DMS53 treated with DMSO at 0.1 percent for 48 hours (cell line): ENCODE measurements around the gene DOCK10.

Source experiments
- DNase-seq: peaks from one replicate; lab custom pipeline; 2025; ENCODE audit not compliant: unreplicated experiment; lab: John Stamatoyannopoulos, UW

Gene DOCK10

DNA sequence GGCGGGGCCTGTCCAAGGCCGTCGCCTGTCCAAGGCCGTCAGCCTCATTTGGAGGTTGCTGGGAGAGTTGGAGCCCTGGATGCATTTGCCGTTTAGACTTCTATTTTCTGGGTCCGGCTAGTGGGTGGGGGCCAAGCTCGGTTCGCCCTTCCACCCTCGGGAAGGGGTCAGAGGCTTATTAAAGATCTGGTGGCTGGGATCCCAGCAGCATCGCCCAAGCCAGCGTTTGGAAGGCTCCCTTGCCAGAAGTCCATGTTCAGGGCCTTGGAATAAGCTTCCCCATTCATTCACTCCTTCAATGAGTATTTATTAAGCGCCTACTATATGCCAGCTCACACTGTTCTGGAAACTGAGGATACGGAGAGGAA lies 516 bp upstream of the DOCK10 start:
- DNase-seq: no peak

DNA sequence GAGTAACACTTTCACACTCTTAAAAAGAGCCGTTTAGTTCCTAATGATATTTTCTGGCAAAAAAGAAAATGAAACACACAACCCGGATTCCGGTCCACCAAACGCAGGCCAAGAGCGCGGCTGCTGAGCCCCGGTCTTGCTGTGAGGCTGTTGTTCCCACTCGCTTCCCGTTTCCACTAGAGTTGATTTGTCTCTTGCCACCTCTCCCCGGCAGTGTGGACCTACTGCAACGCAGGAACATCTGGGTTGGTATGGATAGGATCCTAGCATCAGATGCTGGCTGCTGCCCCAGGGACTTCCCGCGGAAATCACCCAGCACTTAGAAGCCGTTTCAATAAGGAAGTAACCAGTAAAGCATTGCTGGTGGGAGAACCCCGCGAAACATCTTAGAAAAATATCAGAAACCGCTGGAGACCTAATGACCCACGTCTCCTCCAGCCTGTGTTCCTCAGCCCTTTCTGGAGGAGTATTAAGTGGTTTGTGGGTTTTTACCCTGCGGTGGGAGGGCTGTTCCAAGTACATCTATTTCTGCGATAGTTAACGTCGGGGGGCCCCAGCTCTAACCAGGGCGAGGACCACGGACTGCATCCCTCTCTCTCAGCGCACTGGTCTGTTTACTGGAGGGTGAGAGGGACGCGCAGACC lies 939 bp downstream of the DOCK10 start:
- no peak for DNase-seq

DNA sequence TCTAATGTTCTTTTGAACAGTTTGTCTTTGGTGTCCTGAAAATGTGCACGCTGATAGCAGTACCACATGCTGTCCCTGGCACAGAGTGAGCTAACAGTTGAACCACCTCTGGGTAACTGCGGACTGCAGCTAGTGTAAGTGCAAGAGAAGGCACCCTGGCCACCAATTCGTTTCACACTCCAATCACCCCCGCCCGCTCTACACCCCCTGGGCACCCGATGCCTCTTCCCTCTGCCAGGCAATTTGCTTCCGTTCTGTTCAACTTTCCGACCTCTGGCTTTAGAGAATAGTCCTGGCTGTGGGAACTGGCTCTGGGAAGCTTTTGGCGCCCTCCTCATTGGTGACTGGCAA lies 1.4 kb downstream of the DOCK10 start:
- no peak for DNase-seq

DNA sequence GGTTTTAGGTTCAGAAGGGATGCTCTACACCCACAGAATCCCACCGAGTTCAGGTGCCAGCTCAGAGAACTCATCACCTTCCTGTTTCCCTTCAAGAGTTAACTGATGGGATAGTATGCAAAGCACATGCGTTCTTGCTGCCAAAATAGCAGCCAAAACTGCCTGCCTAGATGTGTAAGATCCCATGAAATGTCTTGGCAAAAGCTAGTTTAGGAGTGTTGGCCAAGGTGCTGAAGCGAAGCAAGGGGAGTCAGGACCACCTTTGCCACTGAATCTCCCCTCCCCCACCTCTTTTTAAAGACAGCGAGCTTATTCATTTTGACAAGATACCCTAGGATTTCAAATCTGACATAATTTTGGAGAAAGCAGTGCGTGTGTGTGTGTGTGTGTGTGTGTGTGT lies 2.1 kb downstream of the DOCK10 start:
- DNase-seq: no peak

DNA sequence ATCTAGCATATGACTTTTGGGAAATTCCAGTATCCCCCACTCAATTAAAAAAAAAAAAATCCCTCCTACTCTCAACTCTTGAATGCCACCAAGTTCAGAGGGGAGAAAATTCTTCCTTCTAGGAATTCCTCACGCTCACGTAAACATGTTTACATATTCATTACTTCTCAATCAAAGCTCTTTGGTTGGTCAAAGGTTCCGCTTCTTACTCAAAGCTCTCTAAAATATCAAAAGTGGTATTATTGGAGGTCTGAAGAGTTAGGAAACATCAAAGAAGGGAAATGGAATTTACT lies 4.1 kb downstream of the DOCK10 start:
- no peak for DNase-seq

DNA sequence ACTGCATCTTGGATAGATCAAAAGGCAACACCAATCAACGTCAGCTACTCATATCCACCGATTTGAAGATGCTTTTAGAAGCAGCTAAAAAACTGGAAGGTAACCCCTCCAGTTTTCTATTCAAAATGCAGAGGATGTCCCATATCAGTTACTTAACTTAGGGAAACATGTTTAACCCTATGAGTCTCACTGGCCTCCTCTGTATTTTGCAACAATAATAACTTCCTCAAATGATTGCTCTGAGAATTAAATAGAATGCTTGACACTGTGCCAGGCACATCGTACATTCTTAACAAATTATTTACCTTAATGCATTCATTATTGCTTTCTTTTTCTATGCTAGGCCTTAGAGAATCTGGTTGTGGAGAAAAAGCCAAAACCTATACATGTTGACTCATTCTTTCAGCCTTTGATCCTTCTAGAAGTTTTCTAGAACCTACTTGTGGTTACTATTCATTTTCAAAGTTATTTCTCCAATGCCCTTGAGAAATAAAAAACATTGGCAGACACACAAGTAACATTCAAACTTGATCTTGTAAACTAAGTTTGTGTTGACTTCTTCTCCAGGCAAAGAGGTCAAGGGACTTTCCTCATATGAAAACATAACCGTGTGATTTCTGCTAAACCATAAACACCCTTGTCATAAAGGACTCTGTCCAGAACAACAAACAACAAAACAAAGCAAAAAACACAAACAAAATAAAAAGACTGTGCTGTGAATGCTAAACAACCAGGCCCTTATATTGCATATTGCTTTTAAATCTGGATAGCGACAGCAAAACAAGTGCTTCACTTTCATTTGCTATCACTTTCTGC lies 4.6 kb downstream of the DOCK10 start:
- no peak for DNase-seq

DNA sequence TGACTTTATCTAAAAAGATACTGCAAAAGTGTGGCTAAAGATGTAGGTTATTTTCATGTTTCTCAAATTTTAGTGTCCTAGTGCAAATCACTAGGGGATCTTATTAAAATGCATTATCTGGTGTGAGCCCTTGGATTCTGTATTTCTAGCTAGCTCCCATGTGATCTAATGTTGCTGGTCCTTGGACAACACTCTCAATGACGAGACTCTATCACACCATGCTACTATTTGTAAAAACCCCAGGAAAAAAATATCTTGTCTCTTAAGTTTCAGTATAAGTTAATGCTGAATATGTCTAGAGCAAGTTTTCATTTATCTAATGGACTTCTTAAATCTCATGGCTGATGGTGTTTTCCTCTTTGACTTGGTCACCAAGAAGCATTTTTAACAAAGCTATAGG lies 5.8 kb downstream of the DOCK10 start:
- DNase-seq: no peak

DNA sequence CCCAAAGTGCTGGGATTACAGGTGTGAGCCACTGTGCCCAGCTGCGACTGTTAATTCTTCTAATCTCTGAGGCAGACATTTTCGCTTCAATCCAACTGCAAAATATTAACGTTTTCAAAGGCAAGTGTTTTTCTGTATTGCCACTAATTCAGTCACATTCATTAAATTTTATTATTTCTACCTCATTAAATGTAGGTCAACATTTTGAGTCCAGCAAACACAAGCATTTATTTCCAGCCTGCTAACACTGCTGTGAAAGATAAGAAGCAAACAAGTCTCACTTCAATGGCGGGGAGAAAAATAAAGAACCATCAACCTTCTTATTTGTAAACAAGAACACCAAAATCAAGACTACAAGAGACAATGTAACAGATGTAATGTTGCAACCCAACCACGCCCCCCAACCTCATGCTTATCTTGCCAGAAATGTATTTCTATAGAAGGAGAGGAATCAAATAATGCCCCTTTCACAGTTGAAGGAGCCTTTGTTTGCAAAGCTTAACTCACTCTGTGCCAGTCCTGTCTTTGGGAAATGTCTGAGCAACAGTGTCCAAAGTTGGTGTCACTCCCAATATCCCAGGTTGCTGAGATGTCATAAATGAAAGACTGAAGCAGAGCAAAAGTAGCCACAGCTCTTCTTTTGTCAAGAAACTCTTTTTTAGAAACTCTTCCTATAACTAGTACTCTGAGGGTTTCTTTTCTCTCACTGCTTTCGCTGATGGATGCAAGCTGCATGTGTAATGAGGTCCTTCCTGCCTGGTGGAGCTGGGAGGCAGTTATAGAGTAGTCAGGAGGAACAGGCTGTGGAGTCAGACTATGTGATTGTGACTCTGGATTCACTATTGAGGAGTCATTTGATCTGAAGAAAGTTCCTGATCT lies 8.6 kb downstream of the DOCK10 start:
- DNase-seq: no peak

DNA sequence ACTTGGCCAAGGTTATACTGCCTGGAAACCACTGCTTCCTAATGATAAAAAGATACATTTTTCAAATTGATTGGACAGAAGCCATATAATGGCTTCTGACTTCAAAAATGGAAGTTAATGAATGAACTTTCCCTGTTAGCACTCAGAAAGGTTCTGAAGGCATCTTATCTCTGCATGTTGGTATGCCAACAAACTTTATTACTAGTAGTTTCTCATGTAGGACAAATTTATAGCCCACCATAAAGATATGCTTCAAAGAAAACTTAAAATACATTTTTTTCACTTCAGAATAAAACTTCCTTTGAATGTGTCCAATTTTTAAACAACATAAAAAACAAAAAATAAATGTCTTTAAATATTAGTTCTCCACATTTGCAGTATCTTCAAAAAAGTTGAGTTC lies 10.0 kb downstream of the DOCK10 start:
- DNase-seq: no peak

DNA sequence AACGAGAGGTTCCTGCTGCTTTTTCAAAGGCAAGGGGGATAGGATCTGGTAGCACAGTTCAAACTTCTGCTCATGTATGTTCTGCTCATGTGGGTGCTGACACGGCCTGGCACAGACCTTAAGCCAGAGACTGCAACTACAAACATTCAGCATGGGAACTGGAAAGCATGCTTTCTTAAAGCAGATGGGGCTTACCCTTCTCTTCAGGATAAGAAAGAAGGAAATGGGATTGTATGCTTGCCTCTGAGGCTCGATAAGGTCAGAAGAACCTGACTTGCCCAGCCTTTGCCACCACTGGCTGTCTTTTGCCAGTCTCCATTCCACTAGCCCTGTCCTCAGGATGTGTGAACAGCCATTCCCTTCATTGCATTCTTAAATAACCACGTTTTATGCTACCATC lies 10.7 kb downstream of the DOCK10 start:
- no peak for DNase-seq

DNA sequence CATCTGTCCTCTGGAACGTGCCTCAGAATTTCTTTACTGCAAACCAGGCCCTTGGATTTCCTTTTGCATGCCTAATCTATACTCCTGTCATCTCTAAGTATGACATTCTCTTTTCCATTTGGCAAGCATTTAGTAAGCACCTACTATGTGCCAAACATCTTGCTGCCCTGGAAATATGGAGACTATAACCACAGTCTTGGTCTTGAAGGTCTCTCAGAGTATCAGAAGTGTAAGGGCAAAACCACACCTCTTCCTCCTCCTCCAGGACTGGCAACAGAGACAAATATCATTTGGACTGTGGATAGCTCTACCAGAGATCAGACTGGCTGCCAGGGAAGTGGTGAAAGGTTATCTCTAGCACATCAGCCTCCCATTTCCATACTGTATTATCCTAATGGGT lies 11.4 kb downstream of the DOCK10 start:
- no peak for DNase-seq

DNA sequence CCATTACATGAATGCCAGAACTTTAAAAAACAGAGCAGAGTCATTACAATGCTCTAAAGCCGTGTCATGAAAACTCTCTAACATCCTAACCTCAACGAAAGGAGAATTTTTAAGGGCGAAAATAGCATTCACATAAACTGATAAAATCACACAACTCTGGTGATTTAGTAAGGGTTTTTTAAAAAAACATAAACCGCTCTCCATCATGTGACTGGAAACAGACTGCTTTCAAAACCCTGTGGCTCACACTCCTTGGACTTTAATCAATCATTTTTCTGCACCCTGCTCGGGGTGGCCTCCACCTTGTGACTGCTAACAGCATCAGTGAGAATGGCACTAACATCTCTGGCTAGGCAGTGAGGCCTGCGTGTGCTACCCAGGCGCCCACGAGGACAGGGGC lies 12.1 kb downstream of the DOCK10 start:
- no peak for DNase-seq

DNA sequence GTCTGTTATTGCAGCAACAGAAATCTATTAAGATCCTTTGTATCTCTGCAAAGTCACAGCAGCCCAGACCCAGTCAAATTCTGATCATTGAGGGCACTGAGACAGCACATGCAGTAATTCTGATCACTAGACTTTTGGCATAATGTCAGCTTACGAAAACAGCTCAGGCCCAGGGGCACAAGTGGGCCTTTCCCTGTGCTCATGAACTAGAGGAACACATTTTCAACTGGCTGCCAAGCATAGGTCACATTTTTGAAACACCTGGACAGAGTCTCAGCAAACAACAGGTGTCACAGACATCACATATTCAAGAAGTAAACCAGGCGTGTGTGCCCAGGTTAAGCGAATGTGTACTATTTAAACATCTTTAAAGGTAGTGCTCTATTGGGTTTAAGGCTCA lies 13.7 kb downstream of the DOCK10 start:
- peak; percentile 30 for DNase-seq

DNA sequence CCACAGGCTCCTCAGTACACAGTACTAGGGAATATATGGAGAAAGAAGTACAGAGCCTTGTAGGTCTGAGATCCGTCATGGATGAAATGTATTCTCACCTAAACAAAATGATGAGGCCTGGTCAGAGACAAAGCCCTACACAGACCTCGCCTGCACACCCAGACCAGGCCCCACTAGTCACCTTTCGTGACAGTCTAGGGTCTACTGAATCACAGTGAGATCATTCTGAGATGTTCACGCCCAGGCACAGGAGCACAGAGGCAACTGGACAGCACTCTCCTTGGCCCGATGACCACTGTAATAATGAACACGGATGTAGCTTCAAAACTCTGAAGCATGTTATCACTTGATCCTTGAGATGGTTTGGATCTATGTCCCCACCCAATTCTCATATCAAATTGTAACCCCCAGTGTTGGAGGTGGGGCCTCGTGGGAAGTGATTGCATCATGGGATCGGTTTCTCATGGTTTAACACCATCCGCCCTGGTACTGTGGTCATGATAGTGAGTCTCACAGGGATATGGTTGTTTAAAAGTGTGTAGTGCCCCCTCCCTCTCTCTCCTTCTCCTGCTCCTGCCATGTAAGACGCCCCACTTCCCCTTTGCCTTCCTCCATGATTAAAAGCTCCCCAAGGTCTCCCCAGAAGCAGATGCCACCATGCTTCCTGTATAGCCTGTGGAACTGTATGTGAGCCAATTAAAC lies 15.1 kb downstream of the DOCK10 start:
- no peak for DNase-seq

DNA sequence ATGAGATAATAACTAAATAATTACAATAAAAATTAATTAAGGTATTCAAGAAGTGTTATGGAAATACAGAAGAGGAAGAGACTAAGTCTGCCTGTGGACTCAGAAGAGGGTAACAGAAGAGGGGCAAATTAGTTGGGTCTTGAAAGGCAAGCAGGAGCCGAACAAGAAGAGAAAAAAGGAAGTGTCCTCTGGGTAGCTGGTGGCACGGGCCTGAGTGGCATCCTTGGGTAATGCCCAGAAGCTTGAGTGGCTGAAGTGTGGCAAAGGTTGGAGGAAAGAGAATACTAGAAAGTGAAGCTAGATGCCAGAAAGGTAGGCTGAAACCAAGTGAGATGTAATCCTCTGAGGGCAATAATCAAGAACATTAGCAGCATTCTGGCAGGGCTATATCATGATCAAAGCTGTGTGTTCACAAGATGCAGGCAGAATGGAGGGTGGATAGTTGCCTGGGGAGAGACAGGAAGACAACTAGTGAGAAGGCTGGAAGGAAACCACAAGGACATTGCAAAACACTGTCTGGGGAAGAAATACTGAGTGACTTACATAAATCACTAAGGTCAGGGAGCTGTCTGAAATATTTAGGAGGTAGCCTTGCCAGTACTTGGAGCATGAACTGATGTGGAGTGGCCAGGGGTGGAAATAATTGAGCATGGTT lies 16.2 kb downstream of the DOCK10 start:
- DNase-seq: no peak

DNA sequence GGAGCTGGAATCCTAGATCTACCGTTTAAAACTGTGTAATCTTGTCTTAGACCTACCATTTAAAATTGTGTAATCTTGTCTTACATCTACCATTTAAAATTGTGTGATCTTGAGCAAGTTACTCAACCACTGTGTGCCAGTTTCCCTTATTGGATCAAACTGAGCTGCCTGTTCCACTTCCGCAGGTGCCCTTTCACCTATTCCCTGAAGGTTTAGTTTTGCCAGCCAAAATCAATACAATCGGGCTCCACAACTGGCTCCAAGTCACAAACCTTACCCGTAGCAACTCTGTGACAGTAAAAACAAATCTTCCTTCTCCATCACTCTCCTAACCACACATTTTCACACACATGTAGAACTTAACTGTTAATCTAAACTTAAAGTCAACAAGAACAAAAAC lies 20.1 kb downstream of the DOCK10 start:
- no peak for DNase-seq

DNA sequence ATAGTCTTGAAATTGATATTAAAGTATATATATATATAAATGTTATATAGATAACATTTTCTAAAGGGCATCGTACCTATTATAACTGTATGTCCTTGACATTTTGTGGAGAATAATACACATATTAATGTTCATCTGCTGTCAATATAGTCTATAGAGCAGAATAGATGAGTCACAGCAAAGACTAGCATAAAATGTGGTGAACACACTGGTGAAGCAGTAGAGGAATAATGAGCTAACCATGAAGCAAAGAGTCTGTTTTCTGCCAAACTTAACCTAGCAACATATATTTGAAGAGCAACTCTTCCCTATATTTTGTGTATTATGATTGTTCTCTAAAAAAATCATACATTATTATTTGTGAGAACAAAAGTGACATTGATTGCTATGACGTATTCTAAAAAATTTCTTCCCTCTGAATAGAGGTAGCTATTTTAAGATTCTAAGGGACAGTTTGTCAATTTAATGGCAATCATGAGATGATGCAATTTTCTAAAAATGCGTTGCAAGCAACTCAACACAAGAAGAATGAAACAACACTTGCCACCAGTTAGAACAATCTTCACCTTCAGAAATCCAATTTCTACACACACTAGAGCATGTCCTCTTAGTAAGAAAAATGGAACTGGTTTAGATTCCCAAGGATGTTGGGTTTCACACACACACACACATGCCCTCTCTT lies 22.0 kb downstream of the DOCK10 start:
- DNase-seq: no peak

DNA sequence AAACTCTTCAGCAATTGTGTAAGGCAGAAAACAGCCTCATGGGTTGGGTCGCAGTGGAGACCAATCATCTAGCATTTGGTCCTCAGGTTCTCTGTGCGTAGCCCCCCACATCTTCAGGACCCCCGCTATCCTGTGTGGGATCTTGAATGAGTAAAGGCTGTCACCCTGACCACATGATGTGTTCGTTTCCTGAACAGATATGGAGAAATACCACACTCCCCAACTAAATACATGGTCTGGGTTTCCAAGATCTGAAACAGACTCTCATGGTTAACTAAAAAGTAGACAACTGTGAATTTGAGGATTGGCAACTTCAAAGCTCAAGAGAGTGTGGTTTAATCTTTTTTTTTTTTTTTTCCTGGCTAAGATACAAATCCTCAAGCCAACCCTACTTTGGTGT lies 23.2 kb downstream of the DOCK10 start:
- no peak for DNase-seq

DNA sequence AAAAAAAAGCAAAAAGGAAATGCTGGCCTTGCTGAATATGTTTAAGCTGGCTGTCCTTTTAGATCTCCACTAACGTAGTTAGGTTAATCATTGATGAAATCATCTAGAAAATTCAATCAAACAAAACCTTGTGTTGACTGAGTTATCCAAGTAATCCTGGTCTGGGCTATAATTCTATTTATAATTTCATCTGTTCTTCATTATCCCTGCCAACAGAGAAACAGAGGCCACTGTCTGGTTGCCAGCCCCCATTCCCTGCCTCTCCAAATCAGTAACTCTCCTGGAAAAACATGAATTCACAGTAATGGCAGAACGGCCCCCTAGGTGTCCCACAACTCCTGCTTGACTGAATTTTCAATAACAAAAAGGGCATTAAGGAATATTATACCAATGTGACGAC lies 24.6 kb downstream of the DOCK10 start:
- DNase-seq: peak; percentile 51

DNA sequence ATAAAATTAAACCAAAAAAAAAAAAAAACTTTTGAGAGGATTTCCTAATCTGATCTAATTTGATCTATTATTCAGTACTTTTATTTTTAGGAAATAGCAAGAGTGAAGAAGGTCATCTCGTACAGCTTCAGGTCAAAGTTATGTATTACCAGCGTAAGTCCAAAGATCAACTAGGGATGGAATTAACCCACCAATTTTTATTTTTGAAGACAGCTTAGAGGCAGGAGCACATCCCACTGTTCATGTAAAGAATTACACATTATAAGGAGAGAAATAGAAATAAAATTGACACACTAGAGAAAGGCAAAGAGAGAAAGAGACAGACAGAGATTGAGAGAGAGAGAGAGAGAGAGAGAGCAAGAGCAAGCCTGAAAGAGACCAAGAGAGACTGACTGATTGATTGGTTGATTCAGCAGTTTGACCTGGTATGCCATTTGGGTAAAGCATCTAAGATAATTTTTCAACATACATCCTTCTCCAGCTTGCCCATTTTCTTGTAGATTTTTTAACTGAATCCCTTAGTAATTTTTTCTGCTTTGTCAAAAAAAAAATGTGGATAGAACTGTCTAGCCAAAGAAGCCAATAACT lies 25.1 kb downstream of the DOCK10 start:
- no peak for DNase-seq
